Adrenal gland (tissue), 5 donors: ENCODE data around the gene GSTM4.

Source experiments
- CTCF ChIP-seq, 6 experiments: fragments of 450-650 bp in 4 of 6; fragments of 200-600 bp in 2 of 6; sonication (generic) in 1 of 6; IDR thresholded peaks; 1 replicate in 5 of 6; 2 replicates in 1 of 6; pipeline versions ENCODE4 v1.5.1 to v1.8.0; 2016 to 2021; ENCODE audit warnings: antibody characterized with exemption in 6 of 6, mild to moderate bottlenecking in 2 of 6, moderate library complexity in 1 of 6
- POLR2A ChIP-seq, 2 donors: fragments of 450-650 bp; IDR thresholded peaks; one replicate each; pipeline ENCODE4 v1.6.1; 2017; ENCODE audit warnings: antibody characterized with exemption in 2 of 2, mild to moderate bottlenecking in 2 of 2, moderate library complexity in 1 of 2
- donor health status: DM: no; HTN: no; CAD: no.

DNA sequence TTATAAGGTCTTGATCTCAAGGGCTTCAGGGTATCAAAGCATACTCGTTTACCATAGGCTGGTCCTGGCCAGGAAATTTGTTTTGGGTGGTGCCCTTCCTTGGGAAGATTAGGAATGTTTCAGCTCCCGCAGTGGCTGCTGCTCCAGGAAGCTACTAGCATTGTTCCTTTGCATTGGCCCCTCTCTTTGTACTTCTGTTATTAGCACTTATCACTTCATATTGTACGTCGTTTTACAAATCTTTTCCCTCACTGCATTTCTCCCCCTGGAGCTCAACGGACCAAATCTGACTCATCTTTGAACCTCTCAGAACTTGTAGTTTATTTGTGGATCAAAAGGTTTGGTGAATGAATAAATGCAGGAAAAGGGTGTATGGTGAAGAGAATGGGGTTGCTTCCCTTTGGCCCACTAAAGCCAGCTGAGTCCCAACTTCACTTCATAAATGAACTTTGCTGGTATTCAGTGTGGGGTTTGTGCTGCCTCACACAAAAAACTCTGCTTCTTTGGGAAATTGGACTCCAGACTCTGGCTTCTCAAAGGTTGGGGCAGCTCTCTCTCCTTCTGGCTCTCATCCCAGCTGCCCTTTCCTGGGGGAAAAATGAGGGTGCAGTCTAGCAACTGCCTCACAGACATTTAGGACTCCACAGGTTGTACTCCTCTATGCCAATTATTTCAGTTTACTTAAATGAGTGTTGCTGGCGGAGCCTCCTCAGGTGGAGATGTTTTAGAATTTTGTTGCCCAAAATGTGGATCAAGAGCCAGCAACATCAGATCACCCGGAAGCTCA lies 42.3 kb upstream of the GSTM4 start:
- TF ChIP-seq CTCF (IDR thresholded peaks at IDR 0.05) (no peak), POLR2A (IDR thresholded peaks at IDR 0.05) (no peak)
